HG03135 (cell line): Measurements from ENCODE around the gene PTPRR.

Source experiments
- ATAC-seq: cut with Tn5 transposase; IDR thresholded peaks from one replicate; pipeline ENCODE4 v1.9.1; 2021; ENCODE audit warnings: mild to moderate bottlenecking, moderate library complexity; ENCODE audit not compliant: unreplicated experiment

Gene PTPRR

GRCh38 chr12:70711831-70712230 is 208.7 kb downstream of the PTPRR start:
- ATAC-seq: no peak

- ATAC-seq: no peak
Measured at GRCh38 chr12:70709022-70709421, 211.5 kb downstream of the PTPRR start.

- ATAC-seq: no peak
Measured at GRCh38 chr12:70706611-70707010, 213.9 kb downstream of the PTPRR start.

- ATAC-seq: no peak
Measured at GRCh38 chr12:70698345-70698744, 222.2 kb downstream of the PTPRR start.

GRCh38 chr12:70695361-70696023 is 225.0 kb downstream of the PTPRR start:
- ATAC-seq: no peak

GRCh38 chr12:70692681-70693288 is 227.8 kb downstream of the PTPRR start:
- ATAC-seq: no peak

- ATAC-seq: no peak
Measured at GRCh38 chr12:70691018-70691672, 229.4 kb downstream of the PTPRR start.

GRCh38 chr12:70686907-70687306 is 233.6 kb downstream of the PTPRR start:
- ATAC-seq: no peak

- ATAC-seq: no peak
Measured at GRCh38 chr12:70686299-70686698, 234.2 kb downstream of the PTPRR start.

- no peak for ATAC-seq
Measured at GRCh38 chr12:70683976-70684375, 236.6 kb downstream of the PTPRR start.

- ATAC-seq: no peak
Measured at GRCh38 chr12:70671698-70672097, 248.8 kb downstream of the PTPRR start.

- no peak for ATAC-seq
Measured at GRCh38 chr12:70670948-70671347, 249.6 kb downstream of the PTPRR start.

- ATAC-seq: no peak
Measured at GRCh38 chr12:70667253-70667652, 253.3 kb downstream of the PTPRR start.

GRCh38 chr12:70666364-70666763 is 254.2 kb downstream of the PTPRR start:
- ATAC-seq: no peak

GRCh38 chr12:70664465-70664881 is 256.1 kb downstream of the PTPRR start:
- ATAC-seq: no peak

GRCh38 chr12:70663838-70664237 is 256.7 kb downstream of the PTPRR start:
- ATAC-seq: no peak

GRCh38 chr12:70661466-70662161 is 258.9 kb downstream of the PTPRR start:
- ATAC-seq: no peak

GRCh38 chr12:70660620-70661219 is 259.8 kb downstream of the PTPRR start:
- ATAC-seq: no peak

GRCh38 chr12:70660002-70660604 is 260.4 kb downstream of the PTPRR start:
- ATAC-seq: no peak

GRCh38 chr12:70659077-70659606 is 261.4 kb downstream of the PTPRR start:
- no peak for ATAC-seq
